ENCODE results near the gene CDC42EP3.

CDC42EP3 gene

GRCh38 chr2:37686792-37687526, 15.5 kb upstream of the CDC42EP3 start:
- H3K4me1 Mint-ChIP-seq, result no peaks in the 10 kb centered on the region
- H3K27ac Mint-ChIP-seq, result no peak overlapping the region
- no peak for TF ChIP-seq CTCF (IDR thresholded peaks at IDR 0.05)
- H3K27me3 Mint-ChIP-seq (ENCODE audit: low read depth, poor library complexity), result peaks cover 5% of the 10 kb centered on the region
- H3K36me3 Mint-ChIP-seq (ENCODE audit: low read depth), result no peaks in the 10 kb centered on the region
- no peak for DNase-seq
- H3K9me3 Mint-ChIP-seq, result no peaks in the 10 kb centered on the region
- H3K4me3 Mint-ChIP-seq, result no peak overlapping the region

- Mint-ChIP-seq H3K4me1 (no peaks in the 10 kb centered on the region), H3K9me3 (no peaks in the 10 kb centered on the region), H3K36me3 (ENCODE audit: low read depth) (no peaks in the 10 kb centered on the region), H3K4me3 (no peak overlapping the region), H3K27ac (no peak overlapping the region), H3K27me3 (ENCODE audit: low read depth, poor library complexity) (peaks cover 5% of the 10 kb centered on the region)
- no peak for TF ChIP-seq CTCF (IDR thresholded peaks at IDR 0.05)
- DNase-seq, result no peak
Observed at GRCh38 chr2:37684809-37685208, 13.4 kb upstream of the CDC42EP3 start.

- no peaks in the 10 kb centered on the region for H3K36me3 Mint-ChIP-seq (ENCODE audit: low read depth)
- H3K4me3 Mint-ChIP-seq, result no peak overlapping the region
- TF ChIP-seq CTCF (IDR thresholded peaks at IDR 0.05), result no peak
- peaks cover 5% of the 10 kb centered on the region for H3K27me3 Mint-ChIP-seq (ENCODE audit: low read depth, poor library complexity)
- no peak for DNase-seq
- no peaks in the 10 kb centered on the region for H3K9me3 Mint-ChIP-seq
- no peak overlapping the region for H3K27ac Mint-ChIP-seq
- H3K4me1 Mint-ChIP-seq, result no peaks in the 10 kb centered on the region
Observed at GRCh38 chr2:37683921-37684780, 12.7 kb upstream of the CDC42EP3 start.

- H3K9me3 Mint-ChIP-seq, result no peaks in the 10 kb centered on the region
- no peak for DNase-seq
- peaks cover 5% of the 10 kb centered on the region for H3K27me3 Mint-ChIP-seq (ENCODE audit: low read depth, poor library complexity)
- no peak for TF ChIP-seq CTCF (IDR thresholded peaks at IDR 0.05)
- H3K27ac Mint-ChIP-seq, result no peak overlapping the region
- no peaks in the 10 kb centered on the region for H3K4me1 Mint-ChIP-seq
- no peaks in the 10 kb centered on the region for H3K36me3 Mint-ChIP-seq (ENCODE audit: low read depth)
- no peak overlapping the region for H3K4me3 Mint-ChIP-seq
Observed at GRCh38 chr2:37683241-37683640, 11.8 kb upstream of the CDC42EP3 start.

GRCh38 chr2:37682473-37682872, 11.0 kb upstream of the CDC42EP3 start:
- H3K4me1 Mint-ChIP-seq, result no peaks in the 10 kb centered on the region
- no peaks in the 10 kb centered on the region for H3K9me3 Mint-ChIP-seq
- peaks cover 5% of the 10 kb centered on the region for H3K27me3 Mint-ChIP-seq (ENCODE audit: low read depth, poor library complexity)
- no peak overlapping the region for H3K27ac Mint-ChIP-seq
- no peak overlapping the region for H3K4me3 Mint-ChIP-seq
- no peaks in the 10 kb centered on the region for H3K36me3 Mint-ChIP-seq (ENCODE audit: low read depth)
- no peak for TF ChIP-seq CTCF (IDR thresholded peaks at IDR 0.05)
- no peak for DNase-seq
